Smooth muscle cell (in vitro differentiated cells): ENCODE results near the gene RAD51D. TPM values are rescaled to one million over a fixed set of nuclear protein-coding genes. Genes with fewer than 3 reads are reported as not detected.

Experiments used
- DNase-seq: peaks from one replicate; lab custom pipeline; 2025; ENCODE audit not compliant: unreplicated experiment; lab: John Stamatoyannopoulos, UW
- H2AFZ ChIP-seq: fragments of 200-600 bp; sonication (generic); 2 replicates; pipeline ENCODE4 v1.6.0; 2016; ENCODE audit warnings: antibody characterized with exemption, low read depth, mild to moderate bottlenecking
- H3F3A ChIP-seq: fragments of 200-600 bp; sonication (generic); 2 replicates; pipeline ENCODE4 v1.6.0; 2017; ENCODE audit warnings: antibody characterized with exemption, low read depth
- H3K27ac ChIP-seq: fragments of 200-600 bp; sonication (generic); 2 replicates; pipeline ENCODE4 v1.5.1; 2016; ENCODE audit warnings: low read depth, mild to moderate bottlenecking
- H3K27me3 ChIP-seq: fragments of 200-600 bp; sonication (generic); 2 replicates; pipeline ENCODE4 v1.6.1; 2016; ENCODE audit warnings: low read depth, mild to moderate bottlenecking
- H3K36me3 ChIP-seq: fragments of 200-600 bp; sonication (generic); 2 replicates; pipeline ENCODE4 v1.5.1; 2016; ENCODE audit warnings: low read depth
- H3K4me1 ChIP-seq: fragments of 200-600 bp; sonication (generic); 2 replicates; pipeline ENCODE4 v1.5.1; 2016; ENCODE audit warnings: low read depth
- H3K4me2 ChIP-seq: fragments of 200-600 bp; sonication (generic); 2 replicates; pipeline ENCODE4 v1.6.0; 2016; ENCODE audit warnings: mild to moderate bottlenecking
- H3K4me3 ChIP-seq: fragments of 200-600 bp; sonication (generic); 2 replicates; pipeline ENCODE4 v1.5.1; 2016; ENCODE audit warnings: mild to moderate bottlenecking
- H3K79me2 ChIP-seq: fragments of 200-600 bp; sonication (generic); 2 replicates; pipeline ENCODE4 v1.6.0; 2016; ENCODE audit warnings: low read depth, mild to moderate bottlenecking
- H3K9ac ChIP-seq: fragments of 200-600 bp; sonication (generic); 2 replicates; pipeline ENCODE4 v1.6.0; 2016; ENCODE audit warnings: low read depth
- H3K9me3 ChIP-seq: fragments of 200-600 bp; sonication (generic); replicated peaks from 2 replicates; pipeline ENCODE4 v1.5.1; 2016; ENCODE audit warnings: low read depth
- H4K20me1 ChIP-seq: fragments of 200-600 bp; sonication (generic); 2 replicates; pipeline ENCODE4 v1.6.0; 2016; ENCODE audit warnings: low read depth
- CTCF ChIP-seq: fragments of 200-600 bp; sonication (generic); IDR thresholded peaks from 2 replicates; pipeline ENCODE4 v1.5.1; 2017; ENCODE audit warnings: borderline replicate concordance, mild to moderate bottlenecking, antibody characterized with exemption; ENCODE audit not compliant: insufficient read depth, poor library complexity, severe bottlenecking
- WGBS: methylation state at CpG from one replicate; pipeline ENCODE4 v1.1.7; 2016; ENCODE audit warnings: low lambda C conversion rate; 5-methylcytosine and 5-hydroxymethylcytosine counted together
- polyA plus RNA-seq: library from polyadenylated mRNA; unstranded; fragments of >200 nt; fragmentation: Nextera tagmentation; extraction: Ambion mirVana; gene quantifications from 2 replicates; pipeline ENCODE4 v1.2.1, GENCODE V29; 2016
- total RNA-seq: library from RNA; depleted of rRNA; stranded (reverse); fragments of >200 nt; gene quantifications from 2 replicates; pipeline ENCODE4 v1.2.3, GENCODE V29; 2014

The RAD51D gene
- total and polyA plus RNA-seq, 2 experiments from 2014 or later, result 1.4 to 5.5 TPM

DNA sequence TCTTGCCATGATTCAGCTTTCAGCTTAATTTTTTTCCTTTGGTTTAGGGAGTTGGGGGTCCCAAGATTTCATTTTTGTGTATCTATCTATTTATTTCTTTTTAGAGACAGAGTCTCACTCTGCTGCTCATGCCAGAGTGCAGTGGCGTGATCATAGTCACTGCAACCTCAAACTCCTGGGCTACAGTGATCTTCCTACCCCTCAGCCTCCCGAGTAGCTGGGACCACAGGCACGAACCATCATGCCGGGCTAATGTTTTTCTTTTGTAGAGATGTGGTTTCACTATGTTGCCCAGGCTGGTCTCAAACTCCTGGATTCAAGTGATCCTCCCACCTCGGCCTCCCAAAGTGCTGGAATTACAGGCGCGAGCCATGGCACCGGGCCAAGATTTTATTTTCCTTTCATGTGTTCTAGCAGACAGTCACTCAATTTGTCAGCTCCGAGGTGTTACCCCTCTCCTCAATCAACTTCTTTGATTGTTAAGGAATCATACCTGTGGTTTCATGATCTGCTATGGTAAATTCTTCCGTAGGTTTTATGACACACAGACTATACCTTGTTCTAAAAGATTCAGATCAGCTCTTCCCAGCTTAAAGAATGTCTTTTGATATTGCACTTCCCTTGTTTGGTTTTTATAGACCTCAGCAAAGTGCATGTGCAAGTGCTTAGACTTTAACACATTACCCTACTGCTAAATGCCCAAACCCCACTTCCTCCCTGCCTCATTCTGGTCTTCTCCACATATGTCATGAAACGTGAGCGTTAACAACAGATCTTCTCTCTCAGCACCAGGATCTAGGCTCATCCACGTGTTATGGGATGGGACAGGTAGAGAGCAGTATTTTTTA lies 40.9 kb upstream of the RAD51D start:
- Histone ChIP-seq H3F3A (no peaks in the 10 kb centered on the region), H3K4me3 (no peak overlapping the region), H3K4me1 (no peaks in the 10 kb centered on the region), H4K20me1 (no peaks in the 10 kb centered on the region), H3K9ac (no peak overlapping the region), H2AFZ (no peak overlapping the region), H3K27ac (no peak overlapping the region), H3K9me3 (no peaks in the 10 kb centered on the region), H3K36me3 (no peaks in the 10 kb centered on the region), H3K27me3 (peaks cover 4% of the 10 kb centered on the region), H3K79me2 (no peaks in the 10 kb centered on the region), H3K4me2 (no peak overlapping the region)
- DNase-seq, result no peak
- WGBS, result 87% methylated on average over 13 of the region's 13 CpGs
- TF ChIP-seq CTCF, result no peak

- Histone ChIP-seq H3K4me2 (no peak overlapping the region), H3F3A (no peaks in the 10 kb centered on the region), H3K27ac (no peak overlapping the region), H4K20me1 (no peaks in the 10 kb centered on the region), H3K4me3 (no peak overlapping the region), H3K27me3 (peaks cover 4% of the 10 kb centered on the region), H3K9me3 (no peaks in the 10 kb centered on the region), H3K36me3 (no peaks in the 10 kb centered on the region), H3K79me2 (no peaks in the 10 kb centered on the region), H2AFZ (no peak overlapping the region), H3K4me1 (no peaks in the 10 kb centered on the region), H3K9ac (no peak overlapping the region)
- no peak for TF ChIP-seq CTCF
- DNase-seq, result no peak
- WGBS, result 87% methylated on average over 2 of the region's 2 CpGs
Measured at GRCh38 chr17:35159940-35160339, 40.3 kb upstream of the RAD51D start.

DNA sequence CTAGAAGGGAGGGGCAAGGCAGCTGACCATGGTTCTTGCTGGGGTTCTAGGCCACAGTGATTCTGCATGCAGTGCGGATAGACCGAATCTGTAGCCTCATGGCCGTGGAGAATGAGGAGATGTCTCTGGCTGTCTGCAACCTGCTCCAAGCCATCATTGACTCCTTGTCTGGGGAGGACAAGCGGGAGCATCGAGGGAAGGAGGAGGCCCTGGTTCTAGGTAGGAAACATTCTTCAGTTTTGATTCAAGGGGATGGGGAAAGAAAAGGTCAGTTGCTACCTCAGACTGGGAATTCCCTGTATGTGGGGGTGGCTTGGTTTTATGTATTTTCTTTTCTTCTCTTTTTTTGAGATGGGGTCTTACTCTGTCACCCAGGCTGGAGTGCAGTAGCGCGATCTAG lies 35.6 kb upstream of the RAD51D start:
- H3F3A ChIP-seq, result no peaks in the 10 kb centered on the region
- no peaks in the 10 kb centered on the region for H3K9me3 ChIP-seq
- H2AFZ ChIP-seq, result no peak overlapping the region
- H3K79me2 ChIP-seq, result no peaks in the 10 kb centered on the region
- no peak overlapping the region for H3K4me2 ChIP-seq
- no peaks in the 10 kb centered on the region for H3K36me3 ChIP-seq
- no peaks in the 10 kb centered on the region for H4K20me1 ChIP-seq
- H3K27me3 ChIP-seq, result peaks cover 4% of the 10 kb centered on the region
- H3K4me1 ChIP-seq, result no peaks in the 10 kb centered on the region
- no peak overlapping the region for H3K27ac ChIP-seq
- 95% methylated on average over 7 of the region's 7 CpGs for WGBS
- H3K4me3 ChIP-seq, result no peak overlapping the region
- H3K9ac ChIP-seq, result no peak overlapping the region
- no peak for TF ChIP-seq CTCF
- DNase-seq, result no peak
